T1000 (cell line): ENCODE data around the gene BPIFA2.

Experiments used
- DNase-seq: peaks from one replicate; lab custom pipeline; 2025; ENCODE audit warnings: mixed read lengths; lab: John Stamatoyannopoulos, UW

Gene BPIFA2

DNA sequence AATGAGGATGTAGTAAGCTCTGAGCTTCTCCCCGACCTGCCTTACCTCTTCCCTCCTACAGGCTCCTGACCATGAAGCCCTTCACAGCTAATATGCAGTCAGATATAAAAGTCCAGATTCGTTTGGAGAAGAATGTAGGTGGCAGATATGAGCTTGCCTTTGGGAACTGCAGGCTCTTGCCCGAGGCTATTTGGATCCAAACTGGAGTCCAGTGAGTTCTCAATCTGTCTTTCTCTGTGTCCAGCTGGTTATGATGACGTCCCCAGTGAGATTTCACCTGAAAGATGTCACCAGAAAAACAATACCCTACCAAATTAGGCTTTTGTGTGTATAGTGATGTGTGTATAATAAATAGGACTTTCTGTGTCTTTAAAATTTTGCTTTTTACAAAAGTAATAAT is 34.5 kb downstream of the BPIFA2 start:
- DNase-seq: no peak

- no peak for DNase-seq
Measured at GRCh38 chr20:33203444-33203843, 35.5 kb downstream of the BPIFA2 start.

GRCh38 chr20:33209789-33210188 is 41.8 kb downstream of the BPIFA2 start:
- DNase-seq: no peak

- DNase-seq: no peak
Measured at GRCh38 chr20:33210371-33210770, 42.4 kb downstream of the BPIFA2 start.

GRCh38 chr20:33211817-33212424 is 44.0 kb downstream of the BPIFA2 start:
- DNase-seq: no peak

GRCh38 chr20:33217052-33217451 is 49.1 kb downstream of the BPIFA2 start, which contains the start of gene BPIFA3:
BPIFA3 (plus strand) TSS chr20:33217352; CDS start chr20:33217537, 185 bp downstream.
- no peak for DNase-seq

DNA sequence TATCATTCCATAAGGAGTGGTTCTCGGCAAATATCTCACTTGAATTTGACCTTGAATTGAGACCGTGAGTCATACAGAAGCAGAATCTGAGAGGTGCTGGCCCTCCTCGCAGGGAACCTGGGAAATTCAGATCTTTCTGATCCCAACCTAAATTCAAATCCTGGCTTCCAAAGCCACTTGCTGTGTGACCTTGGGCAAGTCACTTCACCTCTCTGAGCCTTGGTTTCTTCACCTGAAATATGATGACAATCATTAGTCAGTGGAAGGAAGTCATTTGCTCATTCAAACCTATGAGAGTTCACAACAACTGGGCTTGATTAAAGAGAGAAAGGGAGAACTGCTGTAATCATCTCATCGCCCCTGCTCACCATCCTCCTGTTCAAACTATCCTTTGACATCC is 56.4 kb downstream of the BPIFA2 start:
- DNase-seq: no peak

GRCh38 chr20:33229843-33230242 is 61.9 kb downstream of the BPIFA2 start:
- DNase-seq: no peak
